Measurements from ENCODE around the gene CX3CR1. TPM values are rescaled to one million over a fixed set of nuclear protein-coding genes. Genes with fewer than 3 reads are reported as not detected.

Gene CX3CR1
- total RNA-seq, 1 experiment from 2014 or later = not detected

DNA sequence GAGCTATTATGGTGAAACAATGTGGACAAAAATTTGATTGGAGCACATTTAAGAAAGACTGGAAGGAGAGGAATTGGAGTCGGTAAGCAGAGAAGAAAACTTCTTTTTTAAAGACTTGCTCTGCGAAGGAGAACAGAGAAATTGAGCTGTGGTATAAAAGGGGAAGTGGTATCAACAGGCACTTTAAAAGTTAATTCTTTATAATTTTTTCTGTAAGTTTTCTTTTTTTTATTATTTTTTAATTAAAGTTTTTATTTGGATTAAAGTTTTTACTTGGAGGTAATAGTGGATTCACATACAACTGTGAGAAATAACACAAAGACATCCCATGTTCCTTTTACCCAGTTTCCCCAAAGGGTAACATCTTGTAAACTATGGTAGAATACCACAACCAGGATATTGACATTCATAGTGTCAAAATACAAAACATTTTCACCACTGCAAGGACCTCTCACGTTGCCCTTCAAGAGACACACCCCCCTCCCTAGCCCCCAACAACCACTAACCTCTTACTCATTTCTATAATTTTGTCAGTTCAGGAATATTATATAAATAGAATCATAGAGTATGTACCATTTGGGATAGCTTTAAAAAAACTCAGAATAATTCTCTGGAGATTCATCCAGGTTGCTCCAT, 53.6 kb downstream of the CX3CR1 start:
- POLR2A ChIA-PET (ENCODE audit: unreplicated experiment) = interaction anchor here (0.5 kb wide), 1 partner anchor 21 kb away, joined by 3 read pairs; no protein-coding TSS in a partner anchor

DNA sequence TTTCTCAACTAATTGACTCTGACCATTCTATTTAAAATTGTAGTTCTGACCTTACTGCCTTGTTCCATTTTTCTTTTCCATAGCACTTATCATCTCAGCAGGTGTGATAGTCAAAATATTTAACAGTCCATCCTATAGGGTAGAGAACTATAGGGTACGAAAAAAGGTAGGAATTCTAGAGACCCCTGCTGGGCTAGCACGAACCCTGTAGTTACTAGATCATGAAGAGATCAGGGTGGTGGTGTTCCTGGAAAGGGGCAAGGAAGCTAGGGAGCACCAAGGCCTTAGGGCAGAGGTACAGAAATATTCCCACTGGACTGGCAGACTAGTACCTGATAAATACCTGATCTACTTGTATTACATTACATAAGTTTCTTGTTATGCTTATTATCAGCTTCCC, 55.5 kb downstream of the CX3CR1 start:
- no peaks in the 10 kb centered on the region for H3K36me3 ChIP-seq (ENCODE audit: low read depth, low read length)
- H3K9me3 ChIP-seq (ENCODE audit: low read length) = no peaks in the 10 kb centered on the region
- peaks cover 45% of the 10 kb centered on the region for H3K27me3 ChIP-seq (ENCODE audit: low read length)
- DNase-seq (no peak), ATAC-seq (no peak)
- no peak overlapping the region for H3K4me3 ChIP-seq (ENCODE audit: low read length)
- no peak overlapping the region for H3K27ac ChIP-seq (ENCODE audit: low read length)
- no peaks in the 10 kb centered on the region for H3F3A ChIP-seq (ENCODE audit: low read length, unreplicated experiment)
- ChIA-PET CTCF (no interaction called here), POLR2A (ENCODE audit: unreplicated experiment) (no interaction called here)
- no peaks in the 10 kb centered on the region for H3K4me1 ChIP-seq (ENCODE audit: insufficient read depth, low read length)
- intact Hi-C loops (cut with micrococcal nuclease) = no loop called here
- H3K9me2 ChIP-seq (replicated peaks; ENCODE audit: low read length) = no peaks in the 10 kb centered on the region
- H3K79me2 ChIP-seq (ENCODE audit: low read length) = no peaks in the 10 kb centered on the region
- no peak for TF ChIP-seq EZH2 (IDR thresholded peaks at IDR 0.05; ENCODE audit: low read length, unreplicated experiment)
- TF ChIP-seq, protein P1, sequence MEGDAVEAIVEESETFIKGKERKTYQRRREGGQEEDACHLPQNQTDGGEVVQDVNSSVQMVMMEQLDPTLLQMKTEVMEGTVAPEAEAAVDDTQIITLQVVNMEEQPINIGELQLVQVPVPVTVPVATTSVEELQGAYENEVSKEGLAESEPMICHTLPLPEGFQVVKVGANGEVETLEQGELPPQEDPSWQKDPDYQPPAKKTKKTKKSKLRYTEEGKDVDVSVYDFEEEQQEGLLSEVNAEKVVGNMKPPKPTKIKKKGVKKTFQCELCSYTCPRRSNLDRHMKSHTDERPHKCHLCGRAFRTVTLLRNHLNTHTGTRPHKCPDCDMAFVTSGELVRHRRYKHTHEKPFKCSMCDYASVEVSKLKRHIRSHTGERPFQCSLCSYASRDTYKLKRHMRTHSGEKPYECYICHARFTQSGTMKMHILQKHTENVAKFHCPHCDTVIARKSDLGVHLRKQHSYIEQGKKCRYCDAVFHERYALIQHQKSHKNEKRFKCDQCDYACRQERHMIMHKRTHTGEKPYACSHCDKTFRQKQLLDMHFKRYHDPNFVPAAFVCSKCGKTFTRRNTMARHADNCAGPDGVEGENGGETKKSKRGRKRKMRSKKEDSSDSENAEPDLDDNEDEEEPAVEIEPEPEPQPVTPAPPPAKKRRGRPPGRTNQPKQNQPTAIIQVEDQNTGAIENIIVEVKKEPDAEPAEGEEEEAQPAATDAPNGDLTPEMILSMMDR (conservative IDR thresholded peaks at IDR 0.05; ENCODE audit: low read depth, low read length) = no peak
- no peak for TF ChIP-seq EZH2phosphoT487 (IDR thresholded peaks at IDR 0.05; ENCODE audit: borderline replicate concordance, low read length)
- no peak overlapping the region for H2AFZ ChIP-seq (ENCODE audit: low read length)
- no peak overlapping the region for H3K4me2 ChIP-seq (ENCODE audit: low read length)
- H4K20me1 ChIP-seq (ENCODE audit: low read length) = no peaks in the 10 kb centered on the region
- BruUV-seq (replicated peaks) = no TSS peak
- H3K9ac ChIP-seq (ENCODE audit: low read length) = no peak overlapping the region

More for the DNA sequence above, 53.6 kb downstream of the CX3CR1 start:
- H4K20me1 ChIP-seq (ENCODE audit: low read length) = no peaks in the 10 kb centered on the region
- TF ChIP-seq, protein P1 (conservative IDR thresholded peaks at IDR 0.05; ENCODE audit: low read depth, low read length) = no peak
- no peak for TF ChIP-seq EZH2phosphoT487 (IDR thresholded peaks at IDR 0.05; ENCODE audit: borderline replicate concordance, low read length)
- no peak overlapping the region for H3K9ac ChIP-seq (ENCODE audit: low read length)
- intact Hi-C loops (cut with micrococcal nuclease) = no loop called here
- no peaks in the 10 kb centered on the region for H3K9me3 ChIP-seq (ENCODE audit: low read length)
- no peak overlapping the region for H2AFZ ChIP-seq (ENCODE audit: low read length)
- no peaks in the 10 kb centered on the region for H3K4me1 ChIP-seq (ENCODE audit: insufficient read depth, low read length)
- H3K79me2 ChIP-seq (ENCODE audit: low read length) = no peaks in the 10 kb centered on the region
- no peak overlapping the region for H3K4me3 ChIP-seq (ENCODE audit: low read length)
- no peak for DNase-seq
- no peaks in the 10 kb centered on the region for H3F3A ChIP-seq (ENCODE audit: low read length, unreplicated experiment)
- no peak for ATAC-seq
- CTCF ChIA-PET = no interaction called here
- H3K36me3 ChIP-seq (ENCODE audit: low read depth, low read length) = no peaks in the 10 kb centered on the region
- H3K9me2 ChIP-seq (replicated peaks; ENCODE audit: low read length) = no peaks in the 10 kb centered on the region
- no peak overlapping the region for H3K4me2 ChIP-seq (ENCODE audit: low read length)
- H3K27ac ChIP-seq (ENCODE audit: low read length) = no peak overlapping the region
- no TSS peak for BruUV-seq (replicated peaks)
- peaks cover 39% of the 10 kb centered on the region for H3K27me3 ChIP-seq (ENCODE audit: low read length)

DNA sequence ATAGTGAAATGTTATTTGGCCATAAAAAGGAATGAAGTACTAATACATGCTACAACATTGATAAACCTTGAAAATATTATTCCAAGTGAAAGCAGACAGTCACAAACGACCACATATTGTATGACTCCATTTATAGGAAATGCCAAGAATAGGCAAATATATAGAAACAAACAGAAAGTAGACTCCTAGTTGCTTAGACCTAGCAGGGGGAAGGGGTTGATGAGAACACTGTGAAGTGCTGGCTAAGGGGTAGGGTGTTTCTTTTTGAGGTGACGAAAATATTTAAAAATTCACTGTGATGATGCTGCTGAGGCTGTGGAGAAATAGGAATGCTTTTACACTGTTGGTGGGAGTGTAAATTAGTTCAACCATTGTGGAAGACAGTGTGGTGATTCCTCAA, 56.9 kb downstream of the CX3CR1 start:
- TF ChIP-seq EZH2 (IDR thresholded peaks at IDR 0.05; ENCODE audit: low read length, unreplicated experiment) (no peak), EZH2phosphoT487 (IDR thresholded peaks at IDR 0.05; ENCODE audit: borderline replicate concordance, low read length) (no peak)
- TF ChIP-seq, protein P1 (conservative IDR thresholded peaks at IDR 0.05; ENCODE audit: low read depth, low read length) = no peak
- Histone ChIP-seq H3F3A (ENCODE audit: low read length, unreplicated experiment) (no peaks in the 10 kb centered on the region), H3K4me1 (ENCODE audit: insufficient read depth, low read length) (no peaks in the 10 kb centered on the region), H3K9ac (ENCODE audit: low read length) (no peak overlapping the region), H4K20me1 (ENCODE audit: low read length) (no peaks in the 10 kb centered on the region), H2AFZ (ENCODE audit: low read length) (no peak overlapping the region), H3K36me3 (ENCODE audit: low read depth, low read length) (no peaks in the 10 kb centered on the region), H3K9me2 (replicated peaks; ENCODE audit: low read length) (no peaks in the 10 kb centered on the region), H3K9me3 (ENCODE audit: low read length) (0 out of 2 replicates have a peak, but pooled peaks cover under 1% of the 10 kb centered on the region), H3K27me3 (ENCODE audit: low read length) (peaks cover 50% of the 10 kb centered on the region), H3K4me3 (ENCODE audit: low read length) (no peak overlapping the region), H3K79me2 (ENCODE audit: low read length) (no peaks in the 10 kb centered on the region), H3K27ac (ENCODE audit: low read length) (no peak overlapping the region), H3K4me2 (ENCODE audit: low read length) (no peak overlapping the region)
- intact Hi-C loops (cut with micrococcal nuclease) = no loop called here
- ChIA-PET CTCF (no interaction called here), POLR2A (ENCODE audit: unreplicated experiment) (no interaction called here)
- DNase-seq (no peak), ATAC-seq (no peak)
- no TSS peak for BruUV-seq (replicated peaks)
